Measurements from ENCODE around the gene HNRNPC. TPM values are rescaled to one million over a fixed set of nuclear protein-coding genes. Genes with fewer than 3 reads are reported as not detected.
A peak's percentile ranks its signal among the peaks of the same experiment; 100 is the strongest.

HNRNPC gene
- polyA plus RNA-seq, 1 donor from 2014 or later: 1,176 TPM

- TF ChIP-seq REST (IDR thresholded peaks at IDR 0.05; ENCODE audit: borderline replicate concordance) (no peak), MXI1 (conservative IDR thresholded peaks at IDR 0.05; ENCODE audit: poor library complexity, severe bottlenecking) (no peak), SMC3 (conservative IDR thresholded peaks at IDR 0.05; ENCODE audit: poor library complexity) (no peak)
Observed at GRCh38 chr14:21267886-21268616, 1.2 kb downstream of the HNRNPC start (continued).

GRCh38 chr14:21267431-21267845 is 1.8 kb downstream of the HNRNPC start:
- Histone ChIP-seq H3K9me3 (ENCODE audit: low read length) (no peaks in the 10 kb centered on the region), H3F3A (ENCODE audit: insufficient read depth, low read length, poor library complexity, severe bottlenecking) (no peaks in the 10 kb centered on the region), H3K4me2 (ENCODE audit: low read length) (peak overlapping the region; percentile 91), H4K20me1 (ENCODE audit: insufficient read depth) (peaks cover 41% of the 10 kb centered on the region), H3K9ac (ENCODE audit: low read length) (peak overlapping the region; percentile 96), H3K79me2 (replicated peaks; ENCODE audit: insufficient read depth, low read length) (peaks cover 67% of the 10 kb centered on the region), H3K27me3 (ENCODE audit: insufficient read depth, low read depth, low read length) (no peaks in the 10 kb centered on the region), H3K9me2 (ENCODE audit: insufficient read depth, low read length) (no peaks in the 10 kb centered on the region), H3K27ac (ENCODE audit: low read length) (no peak overlapping the region), H3K4me3 (ENCODE audit: low read length) (peak overlapping the region; percentile 74), H2AFZ (ENCODE audit: low read depth, low read length) (no peak overlapping the region), H3K36me3 (ENCODE audit: insufficient read depth, low read length) (peaks cover 4% of the 10 kb centered on the region)
- TF ChIP-seq POLR2AphosphoS5 (IDR thresholded peaks at IDR 0.05): no peak
- no peak for TF ChIP-seq RAD21 (conservative IDR thresholded peaks at IDR 0.05)
- TF ChIP-seq TAF1 (IDR thresholded peaks at IDR 0.05; ENCODE audit: low read depth): no peak
- no peak for TF ChIP-seq SMC3 (conservative IDR thresholded peaks at IDR 0.05; ENCODE audit: poor library complexity)
- TF ChIP-seq EP300 (conservative IDR thresholded peaks at IDR 0.05; ENCODE audit: poor library complexity, severe bottlenecking): no peak
- no peak for TF ChIP-seq REST (IDR thresholded peaks at IDR 0.05; ENCODE audit: borderline replicate concordance)
- no peak for TF ChIP-seq EZH2 (IDR thresholded peaks at IDR 0.05; ENCODE audit: borderline replicate concordance, insufficient read depth, low read length, poor library complexity, severe bottlenecking)

All from neural cell (in vitro differentiated cells).